PFSK-1 (cell line): ENCODE data around the gene MBNL3.

ENCODE experiments used
- FOXP2 ChIP-seq: optimal IDR thresholded peaks from 2 replicates; pipeline ENCODE3; 2011; ENCODE audit warnings: borderline replicate concordance, control low read depth, inconsistent platforms; ENCODE audit not compliant: insufficient read depth; ENCODE audit errors: extremely low read length, extremely low read depth
- POLR2AphosphoS5 ChIP-seq: IDR thresholded peaks from 2 replicates; pipeline ENCODE4 v1.6.1; 2012; ENCODE audit warnings: low read depth, mild to moderate bottlenecking, control low read depth, low read length, moderate library complexity
- REST ChIP-seq, 2 experiments: IDR thresholded peaks; 2 replicates each; pipeline versions ENCODE4 v1.6.1 to v1.8.0; 2011 to 2012; ENCODE audit warnings: low read depth in 2 of 2, low read length in 2 of 2, control low read depth in 1 of 2, inconsistent platforms in 1 of 2, mild to moderate bottlenecking in 1 of 2, moderate library complexity in 1 of 2; ENCODE audit not compliant: insufficient read depth in 1 of 2
- SIN3A ChIP-seq: IDR thresholded peaks from 2 replicates; pipeline ENCODE4 v1.6.1; 2012; ENCODE audit warnings: mild to moderate bottlenecking, low read length, moderate library complexity, borderline replicate concordance; ENCODE audit not compliant: insufficient read depth
- TAF1 ChIP-seq: IDR thresholded peaks from 2 replicates; pipeline ENCODE4 v1.6.1; 2012; ENCODE audit warnings: low read length, control low read depth, borderline replicate concordance; ENCODE audit not compliant: insufficient read depth

MBNL3 gene

DNA sequence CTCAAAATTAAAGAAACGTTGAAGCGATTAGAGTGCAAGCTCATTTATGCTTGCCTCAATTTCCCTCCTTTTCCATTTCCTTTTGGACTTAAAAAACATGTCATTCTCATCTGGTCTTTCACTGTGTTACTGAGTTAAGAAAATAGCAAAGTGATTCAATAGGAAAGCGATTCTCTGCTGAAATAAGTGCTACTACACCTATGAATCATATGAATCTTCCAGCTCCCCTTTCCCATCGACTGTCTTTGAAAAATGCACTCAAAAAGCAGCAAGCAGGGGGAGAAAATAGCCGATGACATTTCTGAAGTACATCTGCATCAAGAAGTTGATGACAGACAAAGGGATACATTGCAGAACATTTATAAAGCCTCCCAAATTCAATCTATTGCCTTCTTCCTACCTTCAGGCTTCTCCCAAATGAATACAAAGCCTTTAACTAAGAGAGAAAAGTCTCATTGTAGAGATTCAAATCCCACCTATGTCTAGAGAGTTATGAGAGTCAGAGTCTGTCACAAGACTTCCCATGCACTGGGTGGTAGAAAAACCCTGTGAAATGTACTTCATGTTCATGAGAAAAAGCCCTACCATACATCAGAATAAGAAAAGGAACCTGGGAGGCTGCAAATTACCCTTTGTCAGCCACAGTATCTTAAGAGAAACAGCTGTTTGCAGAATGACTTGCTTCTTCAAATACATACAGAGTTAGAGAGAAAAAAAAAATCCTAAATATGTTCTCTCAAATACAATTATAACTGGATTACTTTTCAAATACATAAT lies 78.9 kb downstream of the MBNL3 start:
- TF ChIP-seq REST (IDR thresholded peaks at IDR 0.05; ENCODE audit: insufficient read depth in 1 of 2, low read depth in 2 of 2, low read length in 2 of 2), result no peak
- no peak for TF ChIP-seq POLR2AphosphoS5
- TF ChIP-seq SIN3A, result no peak
- TF ChIP-seq FOXP2, result no peak
- no peak for TF ChIP-seq TAF1

DNA sequence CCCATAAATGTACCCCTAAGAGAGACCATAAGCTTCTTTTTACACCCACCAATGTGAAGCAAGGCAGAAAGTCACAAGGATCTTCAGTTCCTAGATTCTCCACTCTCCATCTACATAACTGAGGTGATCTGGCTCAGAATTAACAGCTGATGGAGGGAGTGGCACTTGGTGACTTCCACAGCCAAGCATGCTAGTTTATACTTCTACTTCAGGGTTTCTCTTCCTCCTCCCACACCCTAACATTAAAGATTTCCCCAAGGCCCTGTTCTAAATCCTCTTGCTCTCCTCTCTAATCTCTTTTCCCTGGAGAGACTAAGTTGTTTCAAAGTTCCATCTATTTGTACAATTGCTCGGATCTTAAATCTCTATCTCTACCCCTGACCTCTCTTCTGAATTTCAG lies 81.1 kb downstream of the MBNL3 start:
- TF ChIP-seq TAF1 (no peak), POLR2AphosphoS5 (no peak), FOXP2 (no peak), SIN3A (no peak), REST (IDR thresholded peaks at IDR 0.05; ENCODE audit: insufficient read depth in 1 of 2, low read depth in 2 of 2, low read length in 2 of 2) (no peak)

- TF ChIP-seq POLR2AphosphoS5 (no peak), REST (IDR thresholded peaks at IDR 0.05; ENCODE audit: insufficient read depth in 1 of 2, low read depth in 2 of 2, low read length in 2 of 2) (no peak), TAF1 (no peak), FOXP2 (no peak), SIN3A (no peak)
Measured at GRCh38 chrX:132406106-132406505, 82.7 kb downstream of the MBNL3 start.

DNA sequence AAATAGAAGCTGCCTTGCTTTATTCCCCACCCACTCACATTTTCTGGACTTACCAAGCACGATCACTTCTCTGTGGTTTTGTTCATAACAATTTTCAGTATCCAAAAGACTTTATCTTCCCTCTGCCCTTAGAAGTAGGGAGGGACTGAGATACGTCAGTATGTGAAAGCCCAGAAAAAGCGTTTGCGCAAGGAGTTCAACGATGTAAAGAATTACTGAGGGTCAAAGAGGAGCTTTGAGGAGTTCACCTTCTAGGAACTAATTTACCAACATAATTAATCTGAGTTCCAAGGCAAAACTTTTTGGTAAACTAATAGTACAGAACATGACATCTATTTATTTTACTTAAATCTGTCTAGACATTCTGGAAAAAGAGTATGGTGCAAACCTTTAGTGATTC lies 84.6 kb downstream of the MBNL3 start:
- TF ChIP-seq SIN3A, result no peak
- TF ChIP-seq FOXP2, result no peak

DNA sequence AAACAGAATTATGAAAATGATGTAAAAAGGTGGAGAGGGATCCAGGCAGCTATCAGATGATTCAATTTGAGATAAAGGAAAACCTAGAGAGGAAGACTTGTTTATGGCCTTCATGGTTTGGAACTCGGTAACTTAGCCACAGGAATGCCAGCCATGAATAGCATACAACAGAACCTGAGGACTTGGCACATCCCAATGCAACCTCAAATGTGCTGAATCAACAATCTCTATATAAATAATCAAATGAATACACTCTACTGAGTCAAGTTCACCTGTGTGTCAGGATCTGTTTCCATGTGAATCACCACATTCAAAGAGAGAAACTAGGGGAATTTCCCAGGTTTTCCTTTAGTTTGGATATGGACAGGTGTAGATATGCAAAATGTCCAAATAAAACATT lies 86.9 kb downstream of the MBNL3 start:
- TF ChIP-seq SIN3A, result no peak
- TF ChIP-seq FOXP2, result no peak
- no peak for TF ChIP-seq POLR2AphosphoS5
- no peak for TF ChIP-seq TAF1

DNA sequence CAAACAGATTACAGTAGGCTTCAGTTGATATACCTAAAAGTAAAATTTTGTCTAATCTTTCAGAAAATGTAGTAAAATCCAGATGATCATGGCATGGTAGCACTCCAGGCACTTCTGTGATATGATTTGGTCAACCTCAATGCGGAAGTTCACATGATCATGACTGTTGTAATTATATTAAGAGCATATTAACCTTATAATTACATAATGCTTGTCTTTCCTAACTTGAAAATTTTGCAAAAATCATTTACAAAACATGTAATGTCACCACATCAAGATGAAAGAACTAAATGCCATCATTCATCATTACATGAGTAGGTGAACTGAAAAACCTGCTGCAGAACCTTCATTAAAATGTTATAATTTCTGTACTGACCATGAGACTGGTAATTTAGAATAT lies 88.1 kb downstream of the MBNL3 start:
- TF ChIP-seq TAF1 (no peak), REST (IDR thresholded peaks at IDR 0.05; ENCODE audit: insufficient read depth in 1 of 2, low read depth in 2 of 2, low read length in 2 of 2) (no peak), FOXP2 (no peak), POLR2AphosphoS5 (no peak)
